B cell (primary cell): ENCODE data around the gene NGEF. TPM values are rescaled to one million over a fixed set of nuclear protein-coding genes. Genes with fewer than 3 reads are reported as not detected.

ENCODE experiments used
- ATAC-seq: fragments of 200-7000 bp; cut with Tn5 transposase; one replicate; pipeline ENCODE4 v1.10.0; 2021; ENCODE audit warnings: low read depth, mild to moderate bottlenecking, moderate number of reproducible peaks, moderate library complexity
- CTCF ChIA-PET: fragments of 350-600 bp; sonication (Branson Sonifier 250); formaldehyde crosslinking; loops from one replicate; lab custom pipeline; 2021; ENCODE audit warnings: antibody characterized with exemption, inconsistent platforms; lab: Charles Lee
- POLR2A ChIA-PET: fragments of 350-600 bp; sonication (Branson Sonifier 250); formaldehyde crosslinking; loops from one replicate; lab custom pipeline; 2021; ENCODE audit warnings: antibody characterized with exemption; lab: Charles Lee
- DNase-seq: peaks from one replicate; pipeline ENCODE4 v3.0.0; 2013
- H2AFZ ChIP-seq: 2 replicates; pipeline ENCODE4 v1.6.1; 2012; ENCODE audit warnings: mild to moderate bottlenecking, low read depth, low read length; ENCODE audit not compliant: insufficient read depth, poor library complexity, severe bottlenecking
- H3K27ac ChIP-seq, 2 donors: 1 replicate in 1 of 2; 2 replicates in 1 of 2; pipeline ENCODE4 v1.5.1; 2012 to 2013; ENCODE audit warnings: low read length in 2 of 2, mild to moderate bottlenecking in 2 of 2, moderate library complexity in 1 of 2
- H3K27me3 ChIP-seq, 4 experiments: fragments of 200-600 bp in 1 of 4; sonication (generic) in 1 of 4; replicated peaks in 1 of 4; 1 replicate in 2 of 4; 2 replicates in 2 of 4; pipeline versions ENCODE4 v1.6.1 to v1.7.0; 2013 to 2016; ENCODE audit warnings: low read length in 3 of 4, mild to moderate bottlenecking in 2 of 4, mixed read lengths in 1 of 4, moderate library complexity in 1 of 4; ENCODE audit not compliant: insufficient read depth in 4 of 4, control insufficient read depth in 3 of 4; ENCODE audit errors: control extremely low read depth in 1 of 4
- H3K36me3 ChIP-seq, 2 experiments: replicated peaks in 1 of 2; 1 replicate in 1 of 2; 2 replicates in 1 of 2; pipeline versions ENCODE4 v1.6.1 to v1.7.1; 2013; ENCODE audit warnings: low read length in 1 of 2; ENCODE audit not compliant: insufficient read depth in 2 of 2, control insufficient read depth in 1 of 2; ENCODE audit errors: control extremely low read depth in 1 of 2, extremely low read depth in 1 of 2
- H3K4me1 ChIP-seq, 2 donors: fragments of 200-600 bp in 1 of 2; sonication (generic) in 1 of 2; 1 replicate in 1 of 2; 2 replicates in 1 of 2; pipeline versions ENCODE4 v1.5.1 to v1.6.1; 2013 to 2017; ENCODE audit warnings: low read length in 2 of 2; ENCODE audit not compliant: control insufficient read depth in 2 of 2, insufficient read depth in 2 of 2
- H3K4me2 ChIP-seq: replicated peaks from 2 replicates; pipeline ENCODE3; 2012; ENCODE audit warnings: mild to moderate bottlenecking, low read depth, low read length; ENCODE audit not compliant: poor library complexity, severe bottlenecking
- H3K4me3 ChIP-seq, 5 experiments: fragments of 200-600 bp in 1 of 5; sonication (generic) in 1 of 5; 1 replicate in 3 of 5; 2 replicates in 2 of 5; pipeline versions ENCODE4 v1.5.1 to v1.7.0; 2011 to 2016; ENCODE audit warnings: low read length in 4 of 5, mild to moderate bottlenecking in 4 of 5, low read depth in 2 of 5, control low read depth in 1 of 5, moderate library complexity in 1 of 5; ENCODE audit not compliant: insufficient read depth in 1 of 5; ENCODE audit errors: control extremely low read depth in 1 of 5, extremely low read depth in 1 of 5
- H3K79me2 ChIP-seq: fragments of 200-600 bp; sonication (generic); one replicate; pipeline ENCODE4 v1.6.0; 2016; ENCODE audit warnings: low read length; ENCODE audit not compliant: control insufficient read depth, insufficient read depth
- H3K9ac ChIP-seq: fragments of 200-600 bp; sonication (generic); 2 replicates; pipeline ENCODE4 v1.6.1; 2017; ENCODE audit warnings: mild to moderate bottlenecking, low read length, moderate library complexity
- H3K9me3 ChIP-seq, 3 donors: one replicate each; pipeline versions ENCODE4 v1.6.1 to v1.7.1; 2013; ENCODE audit warnings: low read length in 2 of 3; ENCODE audit not compliant: control insufficient read depth in 2 of 3, insufficient read depth in 1 of 3; ENCODE audit errors: control extremely low read depth in 1 of 3
- H4K20me1 ChIP-seq: 2 replicates; pipeline ENCODE4 v1.6.0; 2012; ENCODE audit warnings: mild to moderate bottlenecking, low read length; ENCODE audit not compliant: insufficient read depth, control insufficient read depth, poor library complexity, severe bottlenecking
- H3K27ac Mint-ChIP-seq: one replicate; pipeline ENCODE4 v1.8.0; 2021; ENCODE audit warnings: mixed read lengths
- H3K27me3 Mint-ChIP-seq: one replicate; pipeline ENCODE4 v1.8.0; 2021; ENCODE audit warnings: mixed read lengths
- H3K4me1 Mint-ChIP-seq: one replicate; pipeline ENCODE4 v1.8.0; 2021; ENCODE audit warnings: mixed read lengths
- H3K4me3 Mint-ChIP-seq: one replicate; pipeline ENCODE4 v1.8.0; 2021; ENCODE audit warnings: mixed read lengths
- H3K9me3 Mint-ChIP-seq: one replicate; pipeline ENCODE4 v1.8.0; 2022; ENCODE audit warnings: mixed read lengths; ENCODE audit not compliant: insufficient read depth
- EZH2 ChIP-seq: IDR thresholded peaks from 2 replicates; pipeline ENCODE4 v1.6.1; 2012; ENCODE audit warnings: borderline replicate concordance, low read depth, mild to moderate bottlenecking, moderate library complexity, low read length; ENCODE audit not compliant: insufficient read depth, poor library complexity, severe bottlenecking
- WGBS: methylation state at CpG from one replicate; pipeline ENCODE4 v1.1.5; 2013; ENCODE audit warnings: missing lambda C conversion rate; ENCODE audit not compliant: insufficient coverage; 5-methylcytosine and 5-hydroxymethylcytosine counted together
- intact Hi-C: fragments of 100-400 bp; cut with micrococcal nuclease; formaldehyde crosslinking; loops from one replicate; pipeline ENCODE4 v1.10.0; 2022
- polyA plus RNA-seq: library from polyadenylated mRNA; depleted of rRNA; stranded (reverse); fragments of >200 nt; gene quantifications from 2 replicates; pipeline ENCODE4 v1.2.3, GENCODE V29; 2012
- total RNA-seq, 2 donors: library from RNA; stranded (reverse); fragments of 120-200 nt in 1 of 2; gene quantifications; 1 replicate in 1 of 2; 2 replicates in 1 of 2; pipeline versions ENCODE4 v1.2.3 to v1.2.4, GENCODE V29; 2013 to 2022
- TF ChIP-seq, protein P1 (sequence below): fragments of 200-600 bp; IDR thresholded peaks from one replicate; pipeline ENCODE4 v1.8.0; 2022; ENCODE audit warnings: antibody characterized with exemption, mild to moderate bottlenecking

NGEF gene
- total and polyA plus RNA-seq, 2 donors (not counting 1 experiment from before 2014, with no cell fraction given): not detected

DNA sequence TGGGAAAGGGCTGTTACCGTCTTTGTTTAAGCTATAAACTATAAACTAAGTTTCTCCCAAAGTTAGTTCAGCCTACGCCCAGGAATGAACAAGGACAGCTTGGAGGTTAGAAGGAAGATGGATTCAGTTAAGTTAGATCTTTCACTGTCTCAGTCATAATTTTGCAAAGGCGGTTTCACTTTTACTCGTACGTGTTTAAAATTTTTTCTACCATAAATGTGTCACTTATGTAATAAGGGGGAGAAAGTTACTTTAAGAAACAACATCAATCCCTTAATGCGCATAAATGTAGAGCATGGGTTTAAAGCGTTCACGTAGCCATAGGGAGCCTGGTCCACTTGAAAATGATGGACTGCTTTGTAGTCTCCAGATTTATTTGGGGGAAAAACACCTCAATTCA, 71.7 kb downstream of the NGEF start:
- Mint-ChIP-seq H3K4me3 (no peak overlapping the region), H3K4me1 (no peaks in the 10 kb centered on the region), H3K9me3 (no peaks in the 10 kb centered on the region), H3K27me3 (peaks cover 8% of the 10 kb centered on the region), H3K27ac (no peak overlapping the region)
- no peak overlapping the region for H3K4me2 ChIP-seq
- no peaks in the 10 kb centered on the region for H3K36me3 ChIP-seq
- intact Hi-C loops: no loop called here
- no peaks in the 10 kb centered on the region for H3K4me1 ChIP-seq
- ChIA-PET CTCF (no interaction called here), POLR2A (no interaction called here)
- H4K20me1 ChIP-seq: no peaks in the 10 kb centered on the region
- no peak overlapping the region for H3K4me3 ChIP-seq
- H2AFZ ChIP-seq: no peak overlapping the region
- no peak overlapping the region for H3K27ac ChIP-seq
- no CpG with 5 or more reads among the region's 8 CpGs for WGBS
- ATAC-seq (no peak), DNase-seq (no peak)
- TF ChIP-seq, protein P1, sequence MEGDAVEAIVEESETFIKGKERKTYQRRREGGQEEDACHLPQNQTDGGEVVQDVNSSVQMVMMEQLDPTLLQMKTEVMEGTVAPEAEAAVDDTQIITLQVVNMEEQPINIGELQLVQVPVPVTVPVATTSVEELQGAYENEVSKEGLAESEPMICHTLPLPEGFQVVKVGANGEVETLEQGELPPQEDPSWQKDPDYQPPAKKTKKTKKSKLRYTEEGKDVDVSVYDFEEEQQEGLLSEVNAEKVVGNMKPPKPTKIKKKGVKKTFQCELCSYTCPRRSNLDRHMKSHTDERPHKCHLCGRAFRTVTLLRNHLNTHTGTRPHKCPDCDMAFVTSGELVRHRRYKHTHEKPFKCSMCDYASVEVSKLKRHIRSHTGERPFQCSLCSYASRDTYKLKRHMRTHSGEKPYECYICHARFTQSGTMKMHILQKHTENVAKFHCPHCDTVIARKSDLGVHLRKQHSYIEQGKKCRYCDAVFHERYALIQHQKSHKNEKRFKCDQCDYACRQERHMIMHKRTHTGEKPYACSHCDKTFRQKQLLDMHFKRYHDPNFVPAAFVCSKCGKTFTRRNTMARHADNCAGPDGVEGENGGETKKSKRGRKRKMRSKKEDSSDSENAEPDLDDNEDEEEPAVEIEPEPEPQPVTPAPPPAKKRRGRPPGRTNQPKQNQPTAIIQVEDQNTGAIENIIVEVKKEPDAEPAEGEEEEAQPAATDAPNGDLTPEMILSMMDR: no peak
- TF ChIP-seq EZH2: no peak
- no peaks in the 10 kb centered on the region for H3K79me2 ChIP-seq
- H3K9me3 ChIP-seq: peaks cover 0 to 3% (median 0%) of the 10 kb centered on the region in 3 donors
- no peak overlapping the region for H3K9ac ChIP-seq
- H3K27me3 ChIP-seq: peaks cover 0 to 3% (median 0%) of the 10 kb centered on the region in 4 experiments

DNA sequence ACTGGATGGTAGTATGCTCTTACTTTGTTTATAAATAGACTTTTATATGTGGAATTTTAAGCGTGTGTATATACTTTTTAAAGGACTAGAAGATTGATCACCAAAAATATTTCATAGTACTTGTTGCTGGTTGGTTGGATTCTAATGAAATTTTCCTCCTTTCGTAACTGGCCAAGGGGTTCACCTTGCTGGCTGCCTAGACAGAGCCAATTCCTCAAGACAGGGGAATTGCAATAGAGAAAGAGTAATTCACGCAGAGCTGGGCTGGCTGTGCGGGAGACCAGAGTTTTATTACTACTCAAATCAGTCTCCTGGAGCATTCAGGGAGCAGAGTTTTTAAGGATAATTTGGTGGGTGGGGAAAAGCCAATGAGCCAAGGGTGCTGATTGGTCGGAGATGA, 72.3 kb downstream of the NGEF start:
- no peaks in the 10 kb centered on the region for H3K79me2 ChIP-seq
- Mint-ChIP-seq H3K4me1 (no peaks in the 10 kb centered on the region), H3K27me3 (peaks cover 8% of the 10 kb centered on the region), H3K9me3 (no peaks in the 10 kb centered on the region), H3K27ac (no peak overlapping the region), H3K4me3 (no peak overlapping the region)
- H4K20me1 ChIP-seq: no peaks in the 10 kb centered on the region
- H3K9me3 ChIP-seq: peaks cover 0 to 3% (median 0%) of the 10 kb centered on the region in 3 donors
- WGBS: 88% methylated on average over 1 of the region's 5 CpGs
- H2AFZ ChIP-seq: no peak overlapping the region
- no peaks in the 10 kb centered on the region for H3K4me1 ChIP-seq
- POLR2A ChIA-PET: no interaction called here
- CTCF ChIA-PET: no interaction called here
- TF ChIP-seq, protein P1: no peak
- TF ChIP-seq EZH2: no peak
- peaks cover 0 to 3% (median 0%) of the 10 kb centered on the region in 4 experiments for H3K27me3 ChIP-seq
- no peak overlapping the region for H3K4me2 ChIP-seq
- ATAC-seq: no peak
- H3K9ac ChIP-seq: no peak overlapping the region
- intact Hi-C loops: no loop called here
- H3K27ac ChIP-seq: no peak overlapping the region
- no peaks in the 10 kb centered on the region for H3K36me3 ChIP-seq
- no peak for DNase-seq
- H3K4me3 ChIP-seq: no peak overlapping the region
